Neural progenitor cell (in vitro differentiated cells): ENCODE measurements around the gene HMGXB4. TPM values are rescaled to one million over a fixed set of nuclear protein-coding genes. Genes with fewer than 3 reads are reported as not detected.
A peak's percentile ranks its signal among the peaks of the same experiment; 100 is the strongest.

Experiments used
- DNase-seq: peaks from one replicate; pipeline ENCODE4 v3.0.0-alpha.2; 2016; ENCODE audit warnings: low spot score
- H2AFZ ChIP-seq: fragments of 200-600 bp; sonication (generic); replicated peaks from 2 replicates; pipeline ENCODE4 v1.6.1; 2016; ENCODE audit warnings: antibody characterized with exemption
- H3F3A ChIP-seq: fragments of 200-600 bp; sonication (generic); 2 replicates; pipeline ENCODE4 v1.6.1; 2016; ENCODE audit warnings: antibody characterized with exemption, low read depth
- H3K27ac ChIP-seq: fragments of 200-600 bp; sonication (generic); 2 replicates; pipeline ENCODE4 v1.5.1; 2016; ENCODE audit warnings: mild to moderate bottlenecking
- H3K27me3 ChIP-seq: fragments of 200-600 bp; sonication (generic); 2 replicates; pipeline ENCODE4 v1.6.1; 2016; ENCODE audit warnings: mild to moderate bottlenecking, moderate library complexity
- H3K36me3 ChIP-seq: fragments of 200-600 bp; sonication (generic); 2 replicates; pipeline ENCODE4 v1.5.1; 2016
- H3K4me1 ChIP-seq: fragments of 200-600 bp; sonication (generic); 2 replicates; pipeline ENCODE4 v1.6.1; 2016; ENCODE audit warnings: mixed run types
- H3K4me2 ChIP-seq: fragments of 200-600 bp; sonication (generic); 2 replicates; pipeline ENCODE4 v1.6.1; 2016
- H3K4me3 ChIP-seq: fragments of 200-600 bp; sonication (generic); 2 replicates; pipeline ENCODE4 v1.5.1; 2016
- H3K79me2 ChIP-seq: fragments of 200-600 bp; sonication (generic); 2 replicates; pipeline ENCODE4 v1.6.1; 2016; ENCODE audit warnings: low read depth
- H3K9ac ChIP-seq: fragments of 200-600 bp; sonication (generic); 2 replicates; pipeline ENCODE4 v1.6.1; 2016
- H3K9me3 ChIP-seq: fragments of 200-600 bp; sonication (generic); 2 replicates; pipeline ENCODE4 v1.5.1; 2016; ENCODE audit warnings: low read depth
- H4K20me1 ChIP-seq: fragments of 200-600 bp; sonication (generic); 2 replicates; pipeline ENCODE4 v1.6.1; 2016; ENCODE audit warnings: low read depth
- H3K27ac Mint-ChIP-seq: 3 replicates; pipeline ENCODE4 v1.8.0; 2021; ENCODE audit warnings: mixed read lengths
- H3K27me3 Mint-ChIP-seq: 2 replicates; pipeline ENCODE4 v1.8.0; 2022; ENCODE audit warnings: low read depth, mild to moderate bottlenecking, inconsistent platforms, moderate library complexity, mixed read lengths; ENCODE audit not compliant: insufficient read depth
- H3K36me3 Mint-ChIP-seq: 3 replicates; pipeline ENCODE4 v1.8.0; 2021; ENCODE audit warnings: mixed read lengths
- H3K4me1 Mint-ChIP-seq: 3 replicates; pipeline ENCODE4 v1.8.0; 2021; ENCODE audit warnings: mixed read lengths
- H3K4me3 Mint-ChIP-seq: 3 replicates; pipeline ENCODE4 v1.8.0; 2021; ENCODE audit warnings: mild to moderate bottlenecking, moderate library complexity, mixed read lengths
- H3K9me3 Mint-ChIP-seq: 3 replicates; pipeline ENCODE4 v1.8.0; 2020; ENCODE audit warnings: mixed read lengths
- CTCF ChIP-seq: fragments of 200-600 bp; sonication (generic); IDR thresholded peaks from 2 replicates; pipeline ENCODE4 v1.5.1; 2017; ENCODE audit warnings: antibody characterized with exemption, mild to moderate bottlenecking
- EZH2 ChIP-seq: fragments of 200-600 bp; sonication (generic); IDR thresholded peaks from 2 replicates; pipeline ENCODE4 v1.6.1; 2017; ENCODE audit warnings: antibody characterized with exemption, mild to moderate bottlenecking, moderate library complexity
- EZH2phosphoT487 ChIP-seq: fragments of 200-600 bp; sonication (generic); IDR thresholded peaks from 2 replicates; pipeline ENCODE4 v1.6.1; 2017; ENCODE audit warnings: antibody characterized with exemption
- total RNA-seq: library from RNA; depleted of rRNA; stranded (reverse); fragments of >200 nt; gene quantifications from 2 replicates; pipeline ENCODE4 v1.2.3, GENCODE V29; 2015; ENCODE audit warnings: low replicate concordance

HMGXB4 gene
- total RNA-seq, 1 donor from 2014 or later: 55.9 TPM

- DNase-seq: no peak
- TF ChIP-seq EZH2phosphoT487 (no peak), CTCF (no peak), EZH2 (no peak)
These were observed 65.6 kb downstream of the HMGXB4 start for GRCh38 chr22:35322893-35323292.

DNA sequence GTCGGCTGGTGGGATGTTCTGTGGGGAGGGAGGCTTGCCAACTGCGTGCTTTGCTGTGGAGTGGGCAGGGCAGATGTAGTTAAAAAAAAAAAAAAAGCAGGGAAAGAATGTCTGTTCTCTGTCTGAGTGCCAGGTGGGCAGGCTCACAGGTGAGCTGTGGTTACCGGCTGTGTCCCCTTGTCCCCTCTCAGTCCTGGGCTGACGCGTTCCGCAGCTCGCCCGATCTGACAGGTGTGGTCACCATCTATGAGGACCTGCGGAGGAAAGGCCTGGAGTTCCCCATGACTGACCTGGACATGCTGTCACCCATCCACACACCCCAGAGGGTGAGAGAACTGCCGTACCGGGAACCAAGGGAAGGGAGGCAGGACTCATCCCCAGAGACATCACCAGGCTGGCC lies 66.0 kb downstream of the HMGXB4 start:
- Histone ChIP-seq H2AFZ (no peak overlapping the region), H3F3A (no peaks in the 10 kb centered on the region), H3K79me2 (no peaks in the 10 kb centered on the region), H4K20me1 (no peaks in the 10 kb centered on the region), H3K9ac (no peak overlapping the region), H3K27me3 (no peaks in the 10 kb centered on the region), H3K27ac (no peak overlapping the region), H3K4me2 (no peak overlapping the region), H3K36me3 (no peaks in the 10 kb centered on the region), H3K4me1 (no peaks in the 10 kb centered on the region), H3K4me3 (no peak overlapping the region), H3K9me3 (no peaks in the 10 kb centered on the region)
- H3K4me3 Mint-ChIP-seq: no peak overlapping the region
- H3K4me1 Mint-ChIP-seq: no peaks in the 10 kb centered on the region
- TF ChIP-seq EZH2: no peak
- no peak for TF ChIP-seq CTCF
- TF ChIP-seq EZH2phosphoT487: no peak
- H3K27me3 Mint-ChIP-seq: peaks cover 3% of the 10 kb centered on the region
- no peaks in the 10 kb centered on the region for H3K9me3 Mint-ChIP-seq
- peaks cover 7% of the 10 kb centered on the region for H3K36me3 Mint-ChIP-seq
- no peak for DNase-seq
- H3K27ac Mint-ChIP-seq: no peak overlapping the region

More at GRCh38 chr22:35322893-35323292, 65.6 kb downstream of the HMGXB4 start:
- peaks cover 7% of the 10 kb centered on the region for H3K36me3 Mint-ChIP-seq
- no peak overlapping the region for H2AFZ ChIP-seq
- H3K27me3 ChIP-seq: no peaks in the 10 kb centered on the region
- H3K79me2 ChIP-seq: no peaks in the 10 kb centered on the region
- no peaks in the 10 kb centered on the region for H3K36me3 ChIP-seq
- H3K9ac ChIP-seq: no peak overlapping the region
- peak overlapping the region; percentile 37 for H3K27ac Mint-ChIP-seq
- H3F3A ChIP-seq: no peaks in the 10 kb centered on the region
- peaks cover 5% of the 10 kb centered on the region for H3K27me3 Mint-ChIP-seq
- H3K4me3 ChIP-seq: no peak overlapping the region
- H3K9me3 Mint-ChIP-seq: no peaks in the 10 kb centered on the region
- no peak overlapping the region for H3K27ac ChIP-seq
- H4K20me1 ChIP-seq: no peaks in the 10 kb centered on the region
- H3K4me2 ChIP-seq: no peak overlapping the region
- no peaks in the 10 kb centered on the region for H3K9me3 ChIP-seq
- no peaks in the 10 kb centered on the region for H3K4me1 ChIP-seq
- H3K4me3 Mint-ChIP-seq: no peak overlapping the region
- no peaks in the 10 kb centered on the region for H3K4me1 Mint-ChIP-seq

- Histone ChIP-seq H3K4me1 (no peaks in the 10 kb centered on the region), H3K9me3 (no peaks in the 10 kb centered on the region), H3K27ac (no peak overlapping the region), H3K36me3 (no peaks in the 10 kb centered on the region), H3K27me3 (no peaks in the 10 kb centered on the region), H3K4me3 (no peak overlapping the region), H3F3A (no peaks in the 10 kb centered on the region), H3K9ac (no peak overlapping the region), H4K20me1 (no peaks in the 10 kb centered on the region), H3K4me2 (no peak overlapping the region), H2AFZ (no peak overlapping the region), H3K79me2 (no peaks in the 10 kb centered on the region)
- peaks cover 7% of the 10 kb centered on the region for H3K36me3 Mint-ChIP-seq
- DNase-seq: no peak
- H3K4me1 Mint-ChIP-seq: no peaks in the 10 kb centered on the region
- no peak overlapping the region for H3K4me3 Mint-ChIP-seq
- H3K27me3 Mint-ChIP-seq: peaks cover 3% of the 10 kb centered on the region
- no peaks in the 10 kb centered on the region for H3K9me3 Mint-ChIP-seq
- TF ChIP-seq EZH2 (no peak), CTCF (no peak)
- H3K27ac Mint-ChIP-seq: no peak overlapping the region
These were observed 66.8 kb downstream of the HMGXB4 start for GRCh38 chr22:35324067-35324466.
